PC-9 (cell line): ENCODE measurements around the gene ARHGAP45. TPM values are rescaled to one million over a fixed set of nuclear protein-coding genes. Genes with fewer than 3 reads are reported as not detected.

ENCODE experiments used
- BruUV-seq: library from RNA; stranded (reverse); fragments of 400-500 nt; replicated peaks from 2 replicates; lab custom pipeline; 2021; lab: Mats Ljungman, UMichigan
- CTCF ChIA-PET: fragments of 300-600 bp; sonication (Branson Sonifier 250); formaldehyde crosslinking; loops from one replicate; lab custom pipeline; 2022; ENCODE audit warnings: antibody characterized with exemption; lab: Charles Lee
- POLR2A ChIA-PET: fragments of 300-600 bp; sonication (Branson Sonifier 250); formaldehyde crosslinking; loops from one replicate; lab custom pipeline; 2022; ENCODE audit warnings: antibody characterized with exemption; ENCODE audit not compliant: unreplicated experiment; lab: Charles Lee
- DNase-seq, 2 experiments: peaks; one replicate each; pipeline versions ENCODE4 v3.0.0 to v3.0.0-alpha.2; 2015 to 2022; ENCODE audit warnings: mixed read lengths in 1 of 2
- H2AFZ ChIP-seq: fragments of 200-600 bp; sonication (generic); 2 replicates; pipeline ENCODE4 v1.8.1; 2017; ENCODE audit warnings: antibody characterized with exemption
- H3F3A ChIP-seq: fragments of 200-600 bp; sonication (generic); 2 replicates; pipeline ENCODE4 v1.8.1; 2017; ENCODE audit warnings: antibody characterized with exemption, mild to moderate bottlenecking, low read depth; ENCODE audit not compliant: insufficient read depth
- H3K27ac ChIP-seq: fragments of 200-600 bp; sonication (generic); 2 replicates; pipeline ENCODE4 v1.6.1; 2016; ENCODE audit warnings: mixed run types
- H3K27me3 ChIP-seq: fragments of 200-600 bp; sonication (generic); 2 replicates; pipeline ENCODE4 v1.6.1; 2016; ENCODE audit warnings: low read depth, mixed run types; ENCODE audit not compliant: insufficient read depth
- H3K36me3 ChIP-seq: fragments of 200-600 bp; sonication (generic); 2 replicates; pipeline ENCODE4 v1.6.1; 2016; ENCODE audit warnings: low read depth, mixed run types
- H3K4me1 ChIP-seq: fragments of 200-600 bp; sonication (generic); replicated peaks from 2 replicates; pipeline ENCODE4 v1.6.1; 2016; ENCODE audit warnings: mixed run types; ENCODE audit not compliant: insufficient read depth
- H3K4me2 ChIP-seq: fragments of 200-600 bp; sonication (generic); 2 replicates; pipeline ENCODE4 v1.6.1; 2017; ENCODE audit warnings: mixed run types
- H3K4me3 ChIP-seq: fragments of 200-600 bp; sonication (generic); 2 replicates; pipeline ENCODE4 v1.6.1; 2016; ENCODE audit warnings: mixed run types
- H3K79me2 ChIP-seq: fragments of 200-600 bp; sonication (generic); 2 replicates; pipeline ENCODE4 v1.6.1; 2017; ENCODE audit warnings: low read depth, mixed run types
- H3K9me2 ChIP-seq: fragments of 200-600 bp; sonication (generic); 2 replicates; pipeline ENCODE4 v1.8.1; 2017; ENCODE audit warnings: mild to moderate bottlenecking; ENCODE audit not compliant: insufficient read depth
- H3K9me3 ChIP-seq: fragments of 200-600 bp; sonication (generic); 2 replicates; pipeline ENCODE4 v1.8.1; 2016; ENCODE audit warnings: low read depth; ENCODE audit not compliant: insufficient read depth
- H4K20me1 ChIP-seq: fragments of 200-600 bp; sonication (generic); 2 replicates; pipeline ENCODE4 v1.8.1; 2017; ENCODE audit not compliant: insufficient read depth
- CTCF ChIP-seq: fragments of 200-600 bp; sonication (generic); conservative IDR thresholded peaks from 2 replicates; pipeline ENCODE4 v1.6.1; 2017; ENCODE audit warnings: mixed run types, antibody characterized with exemption, mild to moderate bottlenecking, moderate library complexity
- EZH2 ChIP-seq: fragments of 200-600 bp; sonication (generic); IDR thresholded peaks from 2 replicates; pipeline ENCODE4 v1.8.0; 2017; ENCODE audit warnings: antibody characterized with exemption, low read depth
- intact Hi-C: fragments of 100-400 bp; cut with micrococcal nuclease; formaldehyde crosslinking; loops from one replicate; pipeline ENCODE4 v1.10.0; 2022; ENCODE audit not compliant: unreplicated experiment
- total RNA-seq: library from RNA; stranded (reverse); gene quantifications from 2 replicates; pipeline ENCODE4 v1.2.3, GENCODE V29; 2021

The ARHGAP45 gene
- total RNA-seq, 1 experiment from 2014 or later: 20.2 TPM

DNA sequence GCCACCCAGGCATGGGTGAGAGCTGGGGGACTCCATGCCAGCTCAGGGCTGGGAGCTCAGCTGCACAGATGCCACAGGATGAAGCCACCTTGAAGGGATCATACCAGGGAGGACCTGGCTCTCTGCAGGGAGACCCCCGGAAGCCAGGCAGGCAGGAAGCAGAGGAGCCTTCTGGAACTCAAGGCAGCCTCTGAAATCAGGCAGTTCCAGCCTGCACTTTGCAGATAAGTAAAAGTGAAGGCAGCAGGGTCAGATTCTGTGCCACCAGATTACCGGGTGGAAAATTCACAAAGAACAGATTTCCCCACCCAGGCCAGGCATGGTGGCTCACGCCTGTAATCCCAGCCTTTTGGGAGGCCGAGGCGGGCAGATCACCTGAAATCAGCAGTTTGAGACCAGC, 48.6 kb upstream of the ARHGAP45 start:
- ChIA-PET CTCF (no interaction called here), POLR2A (interaction anchor here (0.6 kb wide), 1 partner anchor 22 kb away, joined by 6 read pairs; no protein-coding TSS in a partner anchor)
- no TSS peak for BruUV-seq

DNA sequence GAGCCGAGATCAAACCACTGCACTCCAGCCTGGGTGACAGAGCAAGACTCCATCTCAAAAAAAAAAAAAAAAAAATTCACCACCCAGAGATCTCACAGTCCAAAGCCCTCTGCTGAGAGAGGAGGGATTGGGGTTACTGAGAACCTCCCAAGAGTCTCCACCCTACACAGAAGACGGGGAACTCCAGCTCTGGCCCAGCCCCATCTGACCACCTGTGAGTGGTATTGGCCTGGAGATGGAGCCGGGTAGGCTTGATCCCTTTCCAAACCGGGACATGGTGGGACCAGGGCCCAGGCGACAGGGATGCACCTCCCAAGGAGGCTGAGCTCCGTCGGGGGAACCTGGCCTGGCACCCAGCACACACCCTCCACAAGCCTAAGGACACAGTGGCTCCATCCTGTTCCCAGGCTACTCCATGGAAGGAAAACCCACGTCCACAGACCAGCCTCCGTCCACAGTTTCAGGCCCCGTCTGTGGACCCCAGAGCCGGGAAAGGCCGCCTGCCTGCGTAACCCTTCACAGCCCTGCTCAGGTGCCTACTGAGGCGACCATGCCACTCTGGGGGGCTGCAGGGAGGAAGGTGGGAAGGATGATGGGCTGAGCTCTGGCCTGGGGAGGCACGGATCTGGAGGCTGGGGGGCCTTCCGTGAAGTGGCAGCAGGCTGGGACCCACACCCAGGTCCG, 47.9 kb upstream of the ARHGAP45 start:
- BruUV-seq: no TSS peak
- no peaks in the 10 kb centered on the region for H3K9me3 ChIP-seq
- H3K27me3 ChIP-seq: no peaks in the 10 kb centered on the region
- POLR2A ChIA-PET: interaction anchor here (0.6 kb wide), 1 partner anchor 22 kb away, joined by 6 read pairs; no protein-coding TSS in a partner anchor
- H3K79me2 ChIP-seq: peaks cover 68% of the 10 kb centered on the region
- no peak for TF ChIP-seq CTCF
- TF ChIP-seq EZH2: no peak
- peak overlapping the region; percentile 95 for H3K4me2 ChIP-seq
- DNase-seq: no peak
- H3K9me2 ChIP-seq: no peaks in the 10 kb centered on the region
- H3K36me3 ChIP-seq: no peaks in the 10 kb centered on the region
- H3F3A ChIP-seq: peaks cover 31% of the 10 kb centered on the region
- peak overlapping the region; percentile 86 for H3K4me3 ChIP-seq
- CTCF ChIA-PET: interaction anchor here (0.5 kb wide), 1 partner anchor 19 kb away, joined by 3 read pairs; no protein-coding TSS in a partner anchor
- peaks cover 37% of the 10 kb centered on the region for H3K4me1 ChIP-seq
- H4K20me1 ChIP-seq: peaks cover 59% of the 10 kb centered on the region
- H2AFZ ChIP-seq: no peak overlapping the region
- intact Hi-C loops: no loop called here
- H3K27ac ChIP-seq: no peak overlapping the region

More for the DNA sequence above, 48.6 kb upstream of the ARHGAP45 start:
- intact Hi-C loops: no loop called here
- Histone ChIP-seq H3K79me2 (peaks cover 69% of the 10 kb centered on the region), H3K9me2 (no peaks in the 10 kb centered on the region), H3K4me2 (peak overlapping the region; percentile 95), H3K4me3 (no peak overlapping the region), H3F3A (peaks cover 25% of the 10 kb centered on the region), H3K36me3 (no peaks in the 10 kb centered on the region), H2AFZ (no peak overlapping the region), H3K9me3 (no peaks in the 10 kb centered on the region), H4K20me1 (peaks cover 66% of the 10 kb centered on the region), H3K4me1 (peaks cover 37% of the 10 kb centered on the region), H3K27me3 (no peaks in the 10 kb centered on the region), H3K27ac (no peak overlapping the region)
- no peak for TF ChIP-seq CTCF
- DNase-seq: no peak

DNA sequence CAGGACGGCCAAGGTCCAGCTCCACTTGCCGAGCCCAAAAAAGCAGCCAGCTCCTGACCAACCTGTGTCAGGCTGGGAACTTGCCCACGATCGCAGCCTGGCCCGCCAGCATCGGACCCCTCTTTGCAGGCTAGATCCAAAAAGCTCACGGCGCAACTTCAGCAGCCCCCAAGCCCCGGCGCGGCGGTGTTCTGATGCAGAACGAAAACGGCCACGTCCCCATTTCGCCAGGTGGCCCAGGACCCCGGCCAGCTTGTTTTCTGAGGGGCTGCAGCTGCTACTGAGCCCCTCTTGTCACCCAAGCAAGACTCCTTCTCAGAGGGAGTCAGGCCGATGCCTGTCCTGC, 47.4 kb upstream of the ARHGAP45 start:
- Histone ChIP-seq H3K27ac (no peak overlapping the region), H3K27me3 (no peaks in the 10 kb centered on the region), H3K4me1 (peaks cover 37% of the 10 kb centered on the region), H3K9me2 (no peaks in the 10 kb centered on the region), H3K4me3 (peak overlapping the region; percentile 86), H3K79me2 (peaks cover 63% of the 10 kb centered on the region), H2AFZ (no peak overlapping the region), H3K9me3 (no peaks in the 10 kb centered on the region), H3K36me3 (no peaks in the 10 kb centered on the region), H4K20me1 (peaks cover 54% of the 10 kb centered on the region), H3F3A (peaks cover 34% of the 10 kb centered on the region), H3K4me2 (peak overlapping the region; percentile 95)
- no peak for DNase-seq
- BruUV-seq: no TSS peak
- POLR2A ChIA-PET: no interaction called here
- intact Hi-C loops: no loop called here
- CTCF ChIA-PET: interaction anchor here (0.5 kb wide), 1 partner anchor 18 kb away, joined by 3 read pairs; no protein-coding TSS in a partner anchor
- TF ChIP-seq EZH2 (no peak), CTCF (no peak)
